GM19395 (cell line): ENCODE results near the gene MTA3.
"Not testable (repeated sequence)": the region's sequence is repeated elsewhere in the genome, so short reads cannot be mapped to it uniquely, and the experiment has no call there.

Source experiments
- ATAC-seq: cut with Tn5 transposase; IDR thresholded peaks from one replicate; pipeline ENCODE4 v1.9.1; 2021; ENCODE audit warnings: mild to moderate bottlenecking, moderate library complexity; ENCODE audit not compliant: unreplicated experiment

Gene MTA3

GRCh38 chr2:42604341-42604867 is 36.0 kb downstream of the MTA3 start:
- not testable (repeated sequence) for ATAC-seq

GRCh38 chr2:42606166-42606565 is 37.7 kb downstream of the MTA3 start:
- ATAC-seq: not testable (repeated sequence)

- no peak for ATAC-seq
Observed at GRCh38 chr2:42607101-42607637, 38.7 kb downstream of the MTA3 start.

GRCh38 chr2:42613281-42614064 is 45.0 kb downstream of the MTA3 start:
- no peak for ATAC-seq

DNA sequence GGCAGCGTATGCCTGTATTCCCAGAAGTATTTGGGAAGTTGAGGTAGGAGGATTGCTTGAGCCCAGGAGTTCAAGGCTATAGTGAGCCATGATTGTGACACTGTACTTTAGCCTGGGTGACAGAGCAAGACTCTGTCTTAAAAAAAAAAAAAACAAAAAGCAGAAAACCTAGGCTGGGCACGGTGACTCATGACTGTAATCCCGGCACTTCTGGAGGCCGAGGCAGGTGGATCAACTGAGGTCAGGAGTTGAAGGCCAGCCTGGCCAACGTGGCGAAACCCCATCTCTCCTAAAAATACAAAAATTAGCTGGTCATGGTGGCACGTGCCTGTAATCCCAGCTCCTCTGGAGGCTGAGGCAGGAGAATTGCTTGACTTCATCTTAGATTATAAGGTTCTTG is 46.4 kb downstream of the MTA3 start:
- no peak for ATAC-seq

DNA sequence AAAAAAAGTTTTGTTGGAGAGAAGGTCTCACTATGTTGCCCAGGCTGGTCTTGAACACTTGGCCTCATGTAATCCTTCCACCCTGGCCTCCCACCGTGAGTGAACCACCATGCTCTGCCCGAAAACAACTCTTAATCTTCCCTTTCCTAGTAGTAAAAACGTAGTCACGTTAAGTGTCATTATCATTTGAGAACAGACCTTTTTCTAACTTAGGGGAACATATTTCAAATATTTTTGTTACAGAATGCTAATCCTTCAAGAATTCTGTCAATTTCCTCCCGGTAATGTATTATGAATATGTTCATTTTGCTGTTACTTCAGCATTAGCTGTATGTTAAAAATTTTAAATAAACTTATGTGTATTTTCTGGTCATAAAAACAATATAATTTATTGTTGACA is 49.7 kb downstream of the MTA3 start:
- no peak for ATAC-seq

- ATAC-seq: no peak
Observed at GRCh38 chr2:42618972-42619371, 50.5 kb downstream of the MTA3 start.

DNA sequence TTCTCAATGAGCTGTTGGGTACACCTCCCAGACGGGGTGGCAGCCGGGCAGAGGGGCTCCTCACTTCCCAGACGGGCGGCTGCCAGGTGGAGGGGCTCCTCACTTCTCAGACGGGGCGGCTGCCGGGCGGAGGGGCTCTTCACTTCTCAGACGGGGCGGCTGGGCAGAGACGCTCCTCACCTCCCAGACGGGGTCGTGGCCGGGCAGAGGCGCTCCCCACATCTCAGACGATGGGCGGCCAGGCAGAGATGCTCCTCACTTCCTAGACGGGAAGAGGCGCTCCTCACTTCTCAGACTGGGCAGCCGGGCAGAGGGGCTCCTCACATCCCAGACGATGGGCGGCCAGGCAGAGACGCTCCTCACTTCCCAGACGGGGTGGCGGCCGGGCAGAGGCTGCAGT is 53.2 kb downstream of the MTA3 start:
- ATAC-seq: not testable (repeated sequence)

GRCh38 chr2:42622943-42623676 is 54.7 kb downstream of the MTA3 start:
- no peak for ATAC-seq

DNA sequence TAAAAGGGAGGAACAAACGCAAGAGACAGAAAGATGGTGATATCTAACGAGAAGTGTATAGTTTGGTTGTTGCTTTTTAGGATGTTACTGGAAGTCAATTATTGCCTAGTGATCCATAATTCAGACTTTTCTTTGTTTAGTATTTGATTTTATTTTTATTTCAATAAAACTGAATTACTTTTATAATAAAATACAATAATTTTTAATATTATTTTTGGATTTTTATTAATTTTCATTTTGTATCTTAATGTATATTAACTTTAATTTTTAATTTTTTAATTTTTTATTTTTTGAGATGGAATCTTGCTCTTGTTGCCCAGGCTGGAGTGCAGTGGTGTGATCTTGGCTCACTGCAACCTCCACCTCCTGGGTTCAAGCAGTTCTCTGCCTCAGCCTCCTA is 55.6 kb downstream of the MTA3 start:
- no peak for ATAC-seq

DNA sequence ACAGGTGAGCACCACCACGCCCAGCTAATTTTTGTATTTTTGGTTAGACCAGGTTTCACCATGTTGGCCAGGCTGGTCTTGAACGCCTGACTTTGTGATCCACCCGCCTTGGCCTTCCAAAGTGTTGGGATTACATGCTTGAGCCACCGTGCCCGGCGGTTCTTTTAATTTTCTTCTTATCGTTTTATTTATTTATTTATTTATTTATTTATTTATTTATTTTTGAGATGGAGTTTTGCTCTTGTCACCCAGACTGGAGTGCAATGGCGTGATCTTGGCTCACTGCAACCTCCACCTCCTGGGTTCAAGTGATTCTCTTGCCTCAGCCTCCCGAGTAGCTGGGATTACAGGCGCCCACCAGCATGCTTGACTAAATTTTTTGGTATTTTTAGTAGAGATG is 59.6 kb downstream of the MTA3 start:
- ATAC-seq: not testable (repeated sequence)

- ATAC-seq: no peak
Observed at GRCh38 chr2:42636934-42637333, 68.5 kb downstream of the MTA3 start.

DNA sequence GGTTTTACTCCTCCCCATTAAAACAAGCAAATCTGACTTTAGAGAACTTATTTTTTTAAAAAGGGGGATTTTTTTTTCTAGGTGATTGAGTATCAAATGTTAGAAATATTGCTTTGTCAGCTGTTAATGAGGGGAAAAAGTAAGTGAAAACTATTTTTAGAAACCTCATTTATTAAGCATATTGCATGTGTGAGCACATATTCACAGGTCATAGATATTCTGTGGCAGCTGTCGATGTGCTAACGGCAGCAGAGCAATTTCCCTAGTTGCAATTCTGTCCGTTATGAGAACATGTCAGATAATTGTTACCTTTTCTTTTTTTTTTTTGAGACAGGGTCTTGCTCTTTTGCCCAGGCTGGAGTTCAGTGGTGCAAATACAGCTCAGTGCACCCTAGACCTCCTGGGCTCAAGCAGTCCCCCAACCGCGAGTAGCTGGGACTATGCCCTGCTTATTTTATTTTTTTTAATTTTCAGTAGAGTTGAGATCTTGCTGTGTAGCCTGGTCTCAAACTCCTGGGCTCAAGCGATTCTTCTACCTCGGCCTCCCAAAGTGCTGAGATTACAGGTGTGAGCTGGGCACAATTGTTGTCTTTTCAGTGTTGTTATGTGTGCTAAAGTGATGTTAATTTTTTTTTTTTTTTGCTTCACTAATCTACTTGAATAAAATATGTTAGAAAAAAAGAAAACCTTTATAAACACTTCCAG is 69.8 kb downstream of the MTA3 start:
- no peak for ATAC-seq

DNA sequence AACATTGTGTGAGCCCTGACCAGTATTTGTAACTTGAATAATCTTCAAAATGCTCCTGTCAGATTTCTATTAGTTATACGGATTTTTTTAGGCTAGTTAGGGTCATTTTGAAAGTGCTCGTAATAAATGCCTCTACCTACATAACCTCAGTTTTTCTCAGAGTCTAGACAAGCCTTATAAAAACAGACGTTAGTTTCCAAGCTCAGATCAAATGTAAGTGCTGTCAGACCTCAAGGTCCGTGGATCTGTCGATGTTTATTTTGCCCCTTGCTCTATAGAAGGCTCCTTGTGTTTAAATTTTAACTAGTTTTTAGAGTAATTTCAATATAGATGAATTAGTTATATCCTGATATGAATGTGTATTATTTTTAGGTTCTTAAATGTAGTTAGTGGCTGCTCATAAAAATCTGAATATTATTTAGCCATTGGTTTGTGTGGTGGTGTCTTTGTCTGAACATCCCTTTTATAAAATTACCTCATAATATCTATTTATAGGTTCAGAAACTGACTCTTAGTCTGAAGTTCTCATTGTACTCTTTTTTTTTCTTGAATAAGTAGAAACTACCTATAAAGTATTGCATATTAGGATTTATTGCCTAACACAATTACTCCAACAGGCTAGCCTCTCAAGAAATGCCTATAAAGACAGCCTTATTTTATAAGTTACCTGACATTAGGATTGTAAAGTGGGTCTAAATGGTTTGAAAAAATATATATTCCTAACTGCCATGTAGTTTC is 71.1 kb downstream of the MTA3 start:
- no peak for ATAC-seq

DNA sequence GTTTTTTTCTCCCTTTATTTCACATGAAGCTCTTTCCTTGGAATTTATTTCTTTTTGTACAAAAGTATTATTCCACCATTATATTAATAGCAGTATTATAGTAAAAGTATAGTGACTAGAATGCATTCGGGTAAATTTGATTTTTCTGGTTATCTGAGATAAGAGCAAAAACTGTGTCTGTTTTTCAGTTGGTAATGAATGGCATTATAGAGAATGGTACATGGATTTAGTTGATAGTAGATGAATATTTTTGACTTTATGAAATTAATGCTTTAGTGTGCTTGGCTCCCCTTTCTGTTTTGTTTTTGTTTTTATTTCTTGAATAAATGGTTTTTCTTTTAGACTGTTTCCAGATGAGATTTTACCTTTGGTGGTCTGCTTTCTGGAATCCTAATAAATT is 71.8 kb downstream of the MTA3 start:
- ATAC-seq: no peak

GRCh38 chr2:42642371-42642770 is 73.9 kb downstream of the MTA3 start:
- ATAC-seq: not testable (repeated sequence)

DNA sequence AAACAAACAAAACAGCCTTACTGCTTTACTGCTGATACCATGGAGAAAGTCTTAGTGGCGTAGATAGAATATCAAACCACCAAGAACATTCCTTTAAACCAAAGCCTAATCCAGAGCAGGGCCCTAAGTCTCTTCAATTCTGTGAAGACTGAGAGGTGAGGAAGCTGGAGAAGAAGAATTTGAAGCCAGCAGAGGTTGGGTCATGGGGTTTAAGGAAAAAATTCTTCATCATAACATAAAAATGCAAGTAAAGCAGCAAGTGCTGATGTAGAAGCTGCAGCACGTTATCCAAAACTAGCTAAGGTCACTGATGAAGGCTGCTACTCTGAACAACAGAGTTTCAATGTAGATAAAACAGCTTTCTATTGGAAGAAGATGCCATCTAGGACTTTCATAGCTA is 77.1 kb downstream of the MTA3 start:
- no peak for ATAC-seq

DNA sequence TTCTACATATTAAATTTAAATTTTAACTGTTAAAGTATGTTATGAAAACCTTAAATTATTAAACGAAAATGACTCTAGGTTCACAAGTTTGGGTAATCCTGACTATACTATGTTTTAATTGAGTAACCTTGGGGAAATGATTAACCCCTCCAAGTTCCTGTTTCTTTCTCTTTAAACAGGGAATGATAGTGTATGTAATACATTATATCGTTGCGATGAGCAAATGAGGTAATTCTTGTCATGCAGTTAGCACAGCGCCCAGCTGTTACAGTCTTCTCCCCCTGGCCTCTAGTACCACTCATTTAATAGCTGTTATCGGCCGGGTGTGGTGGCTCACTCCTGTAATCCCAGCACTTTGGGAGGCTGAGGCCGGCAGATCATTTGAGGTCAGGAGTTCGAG is 80.4 kb downstream of the MTA3 start:
- ATAC-seq: no peak

DNA sequence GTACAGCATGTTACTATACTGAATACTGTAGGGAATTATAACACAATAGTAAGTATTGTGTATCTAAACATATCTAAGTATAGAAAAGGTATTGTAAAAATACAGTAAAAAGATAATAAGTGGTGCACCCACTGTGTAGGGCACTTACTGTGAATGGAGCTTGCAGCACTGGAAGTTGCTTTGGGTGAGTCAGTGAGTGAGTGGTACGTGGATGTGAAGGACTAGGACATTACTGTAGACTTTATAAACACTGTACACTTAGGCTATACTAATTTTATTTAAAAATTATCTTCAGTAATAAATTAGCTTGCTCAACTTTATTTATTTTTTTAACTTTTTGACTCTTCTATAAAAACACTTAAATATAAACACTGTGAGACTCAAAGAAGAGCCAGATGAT is 82.6 kb downstream of the MTA3 start:
- no peak for ATAC-seq

GRCh38 chr2:42652086-42652485 is 83.7 kb downstream of the MTA3 start:
- no peak for ATAC-seq

DNA sequence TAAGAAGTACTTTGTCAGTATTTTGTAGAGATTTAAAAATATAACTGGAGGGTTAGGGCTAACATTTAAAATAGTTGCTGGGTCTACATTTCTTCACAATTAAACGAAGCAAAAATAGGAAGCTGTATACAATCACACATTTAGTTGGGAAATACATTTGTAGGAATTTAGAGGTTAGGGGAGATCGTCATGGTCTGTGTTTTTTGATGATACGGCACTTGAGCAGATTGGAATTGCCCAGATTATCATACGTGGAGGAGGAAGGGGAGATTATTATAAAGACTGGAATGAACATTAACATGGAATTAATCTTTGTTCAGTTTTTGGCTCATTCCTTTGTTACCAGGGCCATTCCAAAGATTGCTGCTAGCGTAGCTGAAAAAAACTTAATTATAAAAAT is 84.6 kb downstream of the MTA3 start:
- ATAC-seq: no peak
